Measurements from ENCODE around the gene STRN. TPM values are rescaled to one million over a fixed set of nuclear protein-coding genes. Genes with fewer than 3 reads are reported as not detected.
"Not testable (repeated sequence)": the region's sequence is repeated elsewhere in the genome, so short reads cannot be mapped to it uniquely, and the experiment has no call there.

Gene STRN
- total RNA-seq, 1 experiment from 2014 or later: 18.8 TPM

- H3K36me3 ChIP-seq: no peaks in the 10 kb centered on the region
- H3K4me1 ChIP-seq (replicated peaks): no peaks in the 10 kb centered on the region
- DNase-seq (ENCODE audit: low read depth in 1 of 2, low spot score in 2 of 2): no peak
- H3K9me3 ChIP-seq (replicated peaks): no peaks in the 10 kb centered on the region
- H3K27ac ChIP-seq: no peak overlapping the region
- H3K27me3 ChIP-seq (replicated peaks): no peaks in the 10 kb centered on the region; the same call in 1 of the 2 replicates
- H3K4me3 ChIP-seq: no peak overlapping the region
Observed at GRCh38 chr2:36831185-36831584, 135.2 kb downstream of the STRN start.

- not testable (repeated sequence) for H3K27ac ChIP-seq; H3K9me3 ChIP-seq (replicated peaks); H3K36me3 ChIP-seq; H3K27me3 ChIP-seq (replicated peaks); H3K4me3 ChIP-seq; DNase-seq (ENCODE audit: low read depth in 1 of 2, low spot score in 2 of 2); H3K4me1 ChIP-seq (replicated peaks)
Observed at GRCh38 chr2:36824683-36825082, 141.7 kb downstream of the STRN start.

- no peak overlapping the region for H3K4me3 ChIP-seq
- H3K36me3 ChIP-seq: no peaks in the 10 kb centered on the region
- no peak overlapping the region for H3K27ac ChIP-seq
- H3K4me1 ChIP-seq (replicated peaks): no peaks in the 10 kb centered on the region
- H3K9me3 ChIP-seq (replicated peaks): no peaks in the 10 kb centered on the region
- no peak for DNase-seq (ENCODE audit: low read depth in 1 of 2, low spot score in 2 of 2)
- H3K27me3 ChIP-seq (replicated peaks): no peaks in the 10 kb centered on the region
Observed at GRCh38 chr2:36824273-36824672, 142.1 kb downstream of the STRN start.

GRCh38 chr2:36823862-36824261, 142.5 kb downstream of the STRN start:
- Histone ChIP-seq H3K27ac (no peak overlapping the region), H3K4me3 (no peak overlapping the region), H3K36me3 (no peaks in the 10 kb centered on the region), H3K4me1 (replicated peaks) (no peaks in the 10 kb centered on the region), H3K27me3 (replicated peaks) (no peaks in the 10 kb centered on the region), H3K9me3 (replicated peaks) (no peaks in the 10 kb centered on the region)
- DNase-seq (ENCODE audit: low read depth in 1 of 2, low spot score in 2 of 2): no peak

GRCh38 chr2:36820942-36821605, 145.3 kb downstream of the STRN start:
- H3K36me3 ChIP-seq: no peaks in the 10 kb centered on the region
- H3K27ac ChIP-seq: no peak overlapping the region
- H3K4me1 ChIP-seq (replicated peaks): no peaks in the 10 kb centered on the region
- no peaks in the 10 kb centered on the region for H3K27me3 ChIP-seq (replicated peaks)
- H3K4me3 ChIP-seq: no peak overlapping the region
- no peak for DNase-seq (ENCODE audit: low read depth in 1 of 2, low spot score in 2 of 2)
- no peaks in the 10 kb centered on the region for H3K9me3 ChIP-seq (replicated peaks)

- Histone ChIP-seq H3K4me3 (no peak overlapping the region), H3K36me3 (no peaks in the 10 kb centered on the region), H3K27ac (no peak overlapping the region), H3K9me3 (replicated peaks) (no peaks in the 10 kb centered on the region), H3K27me3 (replicated peaks) (no peaks in the 10 kb centered on the region), H3K4me1 (replicated peaks) (no peaks in the 10 kb centered on the region)
- no peak for DNase-seq (ENCODE audit: low read depth in 1 of 2, low spot score in 2 of 2)
Observed at GRCh38 chr2:36819095-36819711, 147.1 kb downstream of the STRN start.

- Histone ChIP-seq H3K4me1 (replicated peaks) (no peaks in the 10 kb centered on the region), H3K4me3 (no peak overlapping the region), H3K36me3 (no peaks in the 10 kb centered on the region), H3K27me3 (replicated peaks) (no peaks in the 10 kb centered on the region), H3K9me3 (replicated peaks) (no peaks in the 10 kb centered on the region), H3K27ac (no peak overlapping the region)
- no peak for DNase-seq (ENCODE audit: low read depth in 1 of 2, low spot score in 2 of 2)
Observed at GRCh38 chr2:36818542-36818941, 147.8 kb downstream of the STRN start.

- Histone ChIP-seq H3K27me3 (replicated peaks) (no peaks in the 10 kb centered on the region), H3K4me1 (replicated peaks) (no peaks in the 10 kb centered on the region), H3K27ac (no peak overlapping the region), H3K9me3 (replicated peaks) (no peaks in the 10 kb centered on the region), H3K4me3 (no peak overlapping the region), H3K36me3 (no peaks in the 10 kb centered on the region)
- DNase-seq (ENCODE audit: low read depth in 1 of 2, low spot score in 2 of 2): peak in 1 of 2 experiments; percentile 35
Observed at GRCh38 chr2:36812196-36812595, 154.1 kb downstream of the STRN start.

GRCh38 chr2:36811071-36811470, 155.3 kb downstream of the STRN start:
- Histone ChIP-seq H3K36me3 (no peaks in the 10 kb centered on the region), H3K27ac (no peak overlapping the region), H3K4me3 (no peak overlapping the region), H3K9me3 (replicated peaks) (no peaks in the 10 kb centered on the region), H3K4me1 (replicated peaks) (no peaks in the 10 kb centered on the region), H3K27me3 (replicated peaks) (no peaks in the 10 kb centered on the region)
- DNase-seq (ENCODE audit: low read depth in 1 of 2, low spot score in 2 of 2): no peak

GRCh38 chr2:36809069-36809445, 157.3 kb downstream of the STRN start:
- no peaks in the 10 kb centered on the region for H3K9me3 ChIP-seq (replicated peaks)
- no peak for DNase-seq (ENCODE audit: low read depth in 1 of 2, low spot score in 2 of 2)
- H3K4me3 ChIP-seq: no peak overlapping the region
- H3K4me1 ChIP-seq (replicated peaks): no peaks in the 10 kb centered on the region
- H3K27me3 ChIP-seq (replicated peaks): no peaks in the 10 kb centered on the region
- no peaks in the 10 kb centered on the region for H3K36me3 ChIP-seq
- no peak overlapping the region for H3K27ac ChIP-seq

- H3K27me3 ChIP-seq (replicated peaks): no peaks in the 10 kb centered on the region
- H3K4me3 ChIP-seq: no peak overlapping the region
- H3K9me3 ChIP-seq (replicated peaks): no peaks in the 10 kb centered on the region
- no peaks in the 10 kb centered on the region for H3K36me3 ChIP-seq
- H3K4me1 ChIP-seq (replicated peaks): no peaks in the 10 kb centered on the region
- no peak for DNase-seq (ENCODE audit: low read depth in 1 of 2, low spot score in 2 of 2)
- no peak overlapping the region for H3K27ac ChIP-seq
Observed at GRCh38 chr2:36808386-36809068, 157.8 kb downstream of the STRN start.

GRCh38 chr2:36807223-36807886, 159.0 kb downstream of the STRN start:
- Histone ChIP-seq H3K36me3 (no peaks in the 10 kb centered on the region), H3K4me1 (replicated peaks) (no peaks in the 10 kb centered on the region), H3K4me3 (no peak overlapping the region), H3K27me3 (replicated peaks) (no peaks in the 10 kb centered on the region), H3K27ac (no peak overlapping the region), H3K9me3 (replicated peaks) (no peaks in the 10 kb centered on the region)
- DNase-seq (ENCODE audit: low read depth in 1 of 2, low spot score in 2 of 2): no peak

- no peak for DNase-seq (ENCODE audit: low read depth in 1 of 2, low spot score in 2 of 2)
- no peaks in the 10 kb centered on the region for H3K9me3 ChIP-seq (replicated peaks)
Observed at GRCh38 chr2:36805635-36806224, 160.6 kb downstream of the STRN start.

GRCh38 chr2:36802952-36803351, 163.4 kb downstream of the STRN start:
- Histone ChIP-seq H3K36me3 (no peaks in the 10 kb centered on the region), H3K4me1 (replicated peaks) (no peaks in the 10 kb centered on the region), H3K4me3 (no peak overlapping the region), H3K9me3 (replicated peaks) (no peaks in the 10 kb centered on the region), H3K27ac (no peak overlapping the region), H3K27me3 (replicated peaks) (no peaks in the 10 kb centered on the region)
- no peak for DNase-seq (ENCODE audit: low read depth in 1 of 2, low spot score in 2 of 2)

More at GRCh38 chr2:36805635-36806224, 160.6 kb downstream of the STRN start:
- Histone ChIP-seq H3K27ac (no peak overlapping the region), H3K4me1 (replicated peaks) (no peaks in the 10 kb centered on the region), H3K27me3 (replicated peaks) (no peaks in the 10 kb centered on the region), H3K4me3 (no peak overlapping the region), H3K36me3 (no peaks in the 10 kb centered on the region)

All from SJSA1 (cell line).